Gastroesophageal sphincter (tissue), 4 donors: Measurements from ENCODE around the gene APOA4. TPM values are rescaled to one million over a fixed set of nuclear protein-coding genes. Genes with fewer than 3 reads are reported as not detected.

Source experiments
- ATAC-seq: fragments of 150-250 bp; one replicate; pipeline ENCODE4 v1.9.1; 2016; ENCODE audit warnings: mild to moderate bottlenecking, moderate library complexity
- H3K27ac ChIP-seq, 4 donors: fragments of 200-600 bp; sonication (generic) in 3 of 4; 1 replicate in 3 of 4; 2 replicates in 1 of 4; pipeline ENCODE4 v1.5.1; 2016 to 2019
- H3K27me3 ChIP-seq: fragments of 200-600 bp; sonication (generic); one replicate; pipeline ENCODE4 v1.5.1; 2019
- H3K36me3 ChIP-seq, 2 donors: fragments of 200-600 bp; sonication (generic); one replicate each; pipeline ENCODE4 v1.5.1; 2019; ENCODE audit warnings: control low read depth in 1 of 2
- H3K4me1 ChIP-seq, 3 donors: fragments of 200-600 bp; sonication (generic); 1 replicate in 2 of 3; 2 replicates in 1 of 3; pipeline ENCODE4 v1.5.1; 2016 to 2019; ENCODE audit warnings: control low read depth in 2 of 3
- H3K4me3 ChIP-seq, 2 donors: fragments of 200-600 bp; sonication (generic); one replicate each; pipeline ENCODE4 v1.5.1; 2019; ENCODE audit warnings: mild to moderate bottlenecking in 1 of 2, moderate library complexity in 1 of 2
- H3K9me3 ChIP-seq, 3 donors: fragments of 200-600 bp; sonication (generic); one replicate each; pipeline ENCODE4 v1.5.1; 2017 to 2019; ENCODE audit warnings: control low read depth in 2 of 3
- EP300 ChIP-seq: sonication (generic); formaldehyde crosslinking; IDR thresholded peaks from one replicate; pipeline ENCODE4 v1.6.1; 2017; ENCODE audit warnings: antibody characterized with exemption, mild to moderate bottlenecking
- POLR2A ChIP-seq, 2 donors: fragments of 450-650 bp; IDR thresholded peaks; one replicate each; pipeline ENCODE4 v1.6.1; 2017; ENCODE audit warnings: antibody characterized with exemption in 2 of 2, mild to moderate bottlenecking in 2 of 2, moderate library complexity in 1 of 2
- POLR2AphosphoS5 ChIP-seq: sonication (generic); formaldehyde crosslinking; IDR thresholded peaks from one replicate; pipeline ENCODE4 v1.6.1; 2017; ENCODE audit warnings: antibody characterized with exemption
- WGBS, 2 donors: methylation state at CpG; one replicate each; pipeline ENCODE4 v1.1.5; 2018; ENCODE audit warnings: low coverage in 1 of 2; 5-methylcytosine and 5-hydroxymethylcytosine counted together
- total RNA-seq, 4 donors: library from RNA; depleted of rRNA; stranded (reverse); fragments of >200 nt; gene quantifications; one replicate each; pipeline ENCODE4 v1.1.0, GENCODE V29; 2016
- TF ChIP-seq, protein P1 (sequence below), 4 experiments: fragments of 200-600 bp in 2 of 4; fragments of 450-650 bp in 2 of 4; sonication (generic) in 1 of 4; IDR thresholded peaks; one replicate each; pipeline ENCODE4 v1.5.1; 2017 to 2019; ENCODE audit warnings: antibody characterized with exemption in 4 of 4, mild to moderate bottlenecking in 2 of 4, moderate library complexity in 2 of 4

Gene APOA4
- total RNA-seq, 4 donors from 2014 or later, result 0.19 TPM; not detected in 3

DNA sequence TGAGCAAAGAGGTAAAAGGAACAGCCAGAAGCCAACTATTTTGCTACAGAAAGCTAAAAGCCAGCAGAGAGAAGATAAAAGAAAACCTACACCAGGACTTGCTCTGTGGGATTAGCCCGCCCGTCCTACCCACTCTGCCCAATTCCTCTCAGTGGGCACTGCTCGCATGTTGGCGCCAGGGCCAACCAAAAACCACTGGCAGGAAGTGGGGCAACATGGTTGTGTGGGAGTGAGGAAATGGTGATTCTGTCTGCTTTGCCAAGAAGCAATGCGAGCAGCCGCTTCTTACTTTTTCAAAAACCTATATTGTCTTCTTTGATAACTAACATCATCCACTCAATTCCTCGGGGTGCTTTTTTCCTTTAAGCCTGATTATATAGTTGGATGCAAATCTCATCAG lies 28.5 kb upstream of the APOA4 start:
- no peaks in the 10 kb centered on the region for H3K9me3 ChIP-seq
- peaks cover 0 to 21% (median 0%) of the 10 kb centered on the region in 3 donors for H3K4me1 ChIP-seq
- 78 to 81% methylated on average over 7 of the region's 7 CpGs for WGBS, 2 donors
- no peak overlapping the region for H3K27ac ChIP-seq
- no peak for TF ChIP-seq POLR2A (IDR thresholded peaks at IDR 0.05)
- TF ChIP-seq POLR2AphosphoS5, result no peak
- TF ChIP-seq, protein P1, sequence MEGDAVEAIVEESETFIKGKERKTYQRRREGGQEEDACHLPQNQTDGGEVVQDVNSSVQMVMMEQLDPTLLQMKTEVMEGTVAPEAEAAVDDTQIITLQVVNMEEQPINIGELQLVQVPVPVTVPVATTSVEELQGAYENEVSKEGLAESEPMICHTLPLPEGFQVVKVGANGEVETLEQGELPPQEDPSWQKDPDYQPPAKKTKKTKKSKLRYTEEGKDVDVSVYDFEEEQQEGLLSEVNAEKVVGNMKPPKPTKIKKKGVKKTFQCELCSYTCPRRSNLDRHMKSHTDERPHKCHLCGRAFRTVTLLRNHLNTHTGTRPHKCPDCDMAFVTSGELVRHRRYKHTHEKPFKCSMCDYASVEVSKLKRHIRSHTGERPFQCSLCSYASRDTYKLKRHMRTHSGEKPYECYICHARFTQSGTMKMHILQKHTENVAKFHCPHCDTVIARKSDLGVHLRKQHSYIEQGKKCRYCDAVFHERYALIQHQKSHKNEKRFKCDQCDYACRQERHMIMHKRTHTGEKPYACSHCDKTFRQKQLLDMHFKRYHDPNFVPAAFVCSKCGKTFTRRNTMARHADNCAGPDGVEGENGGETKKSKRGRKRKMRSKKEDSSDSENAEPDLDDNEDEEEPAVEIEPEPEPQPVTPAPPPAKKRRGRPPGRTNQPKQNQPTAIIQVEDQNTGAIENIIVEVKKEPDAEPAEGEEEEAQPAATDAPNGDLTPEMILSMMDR (IDR thresholded peaks at IDR 0.05), result no peak
- TF ChIP-seq EP300, result no peak
- H3K36me3 ChIP-seq, result peaks cover 0 to 81% of the 10 kb centered on the region in 2 donors
- no peaks in the 10 kb centered on the region for H3K27me3 ChIP-seq
- H3K4me3 ChIP-seq, result no peak overlapping the region
- ATAC-seq, result peak; percentile 39

DNA sequence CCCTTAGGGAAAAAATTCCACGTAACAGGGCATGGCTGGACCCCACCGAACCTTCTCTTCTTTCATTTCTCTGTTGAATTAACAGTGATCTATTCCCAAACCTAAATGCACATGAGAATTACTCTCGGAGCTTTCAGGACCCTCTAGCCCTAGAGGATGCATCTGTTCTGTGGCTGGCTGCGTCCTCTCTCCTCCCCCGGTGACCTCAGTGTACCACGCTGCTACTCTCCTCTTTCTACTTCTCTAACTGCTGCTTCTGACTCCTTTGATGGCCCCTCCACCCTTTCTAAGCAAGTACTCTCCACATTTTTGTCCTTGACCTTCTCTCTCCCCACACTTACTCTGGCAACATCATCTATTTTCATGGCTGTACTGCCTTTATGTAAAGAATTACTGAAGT lies 26.4 kb upstream of the APOA4 start:
- Histone ChIP-seq H3K27ac (no peak overlapping the region), H3K9me3 (no peaks in the 10 kb centered on the region), H3K4me1 (peaks cover 0 to 21% (median 0%) of the 10 kb centered on the region in 3 donors), H3K4me3 (no peak overlapping the region), H3K27me3 (no peaks in the 10 kb centered on the region), H3K36me3 (peaks cover 0 to 82% of the 10 kb centered on the region in 2 donors)
- TF ChIP-seq POLR2A (IDR thresholded peaks at IDR 0.05) (no peak), EP300 (no peak), POLR2AphosphoS5 (no peak)
- TF ChIP-seq, protein P1 (IDR thresholded peaks at IDR 0.05), result no peak
- WGBS, 2 donors, result 86 to 94% methylated on average over 3 to 6 of the region's 6 CpGs
- ATAC-seq, result no peak

DNA sequence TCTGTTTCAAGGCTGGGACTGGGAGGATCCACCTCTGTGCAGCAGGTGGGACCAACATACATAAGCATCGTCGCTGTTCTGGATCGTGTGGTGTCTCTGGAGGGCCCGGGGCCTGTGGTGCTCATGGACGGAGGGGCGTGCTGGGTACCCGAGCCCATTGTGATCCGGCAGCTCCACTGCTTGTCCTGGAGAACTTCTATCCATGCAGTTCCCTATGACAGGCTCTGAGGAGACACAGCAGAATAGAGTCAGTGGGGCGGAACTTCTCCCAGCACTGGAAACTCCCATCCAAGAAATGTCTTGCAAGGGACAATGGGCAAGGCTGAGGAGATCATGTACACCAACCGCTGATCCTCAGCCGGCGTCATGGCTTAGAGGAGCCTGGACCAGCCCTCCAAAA lies 26.0 kb upstream of the APOA4 start:
- peaks cover 0 to 21% (median 0%) of the 10 kb centered on the region in 3 donors for H3K4me1 ChIP-seq

DNA sequence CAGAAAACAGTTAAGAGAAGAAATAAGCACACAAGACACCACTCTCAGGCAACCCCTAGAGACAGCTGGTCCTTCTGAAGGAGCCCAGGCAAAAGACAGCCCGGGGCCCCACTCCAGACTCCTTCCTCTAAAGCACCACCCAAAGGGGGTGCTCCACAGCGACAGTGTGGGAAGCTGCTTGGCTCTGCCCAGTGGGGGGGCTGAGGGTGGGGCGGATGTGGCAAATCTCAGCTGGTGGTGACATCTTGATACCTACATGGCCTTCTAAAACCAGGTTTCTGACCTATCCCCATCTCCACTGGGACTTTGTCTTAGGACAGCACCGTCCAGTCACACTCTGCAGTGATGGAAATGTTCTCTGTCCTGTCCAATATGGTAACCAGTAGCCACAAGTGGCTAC lies 24.5 kb upstream of the APOA4 start:
- TF ChIP-seq EP300 (no peak), POLR2A (IDR thresholded peaks at IDR 0.05) (no peak), POLR2AphosphoS5 (no peak)
- TF ChIP-seq, protein P1 (IDR thresholded peaks at IDR 0.05), result no peak
- Histone ChIP-seq H3K27me3 (no peaks in the 10 kb centered on the region), H3K4me1 (peaks cover 0 to 9% (median 0%) of the 10 kb centered on the region in 3 donors), H3K36me3 (peaks cover 0 to 85% of the 10 kb centered on the region in 2 donors), H3K4me3 (no peak overlapping the region), H3K27ac (no peak overlapping the region), H3K9me3 (no peaks in the 10 kb centered on the region)
- ATAC-seq, result no peak
- no CpG with 5 or more reads among the region's 4 CpGs for WGBS, 2 donors

More for the DNA sequence above, 26.0 kb upstream of the APOA4 start:
- no peaks in the 10 kb centered on the region for H3K9me3 ChIP-seq
- no peak overlapping the region for H3K27ac ChIP-seq
- WGBS, 2 donors, result 90% methylated on average over 8 of the region's 12 CpGs; no CpG with 5 or more reads in 1 of the 2 donors
- H3K27me3 ChIP-seq, result no peaks in the 10 kb centered on the region
- no peak overlapping the region for H3K4me3 ChIP-seq
- no peak for ATAC-seq
- no peak for TF ChIP-seq POLR2A (IDR thresholded peaks at IDR 0.05)
- TF ChIP-seq EP300, result no peak
- no peak for TF ChIP-seq POLR2AphosphoS5
- TF ChIP-seq, protein P1 (IDR thresholded peaks at IDR 0.05), result no peak
- H3K36me3 ChIP-seq, result peaks cover 0 to 79% of the 10 kb centered on the region in 2 donors

DNA sequence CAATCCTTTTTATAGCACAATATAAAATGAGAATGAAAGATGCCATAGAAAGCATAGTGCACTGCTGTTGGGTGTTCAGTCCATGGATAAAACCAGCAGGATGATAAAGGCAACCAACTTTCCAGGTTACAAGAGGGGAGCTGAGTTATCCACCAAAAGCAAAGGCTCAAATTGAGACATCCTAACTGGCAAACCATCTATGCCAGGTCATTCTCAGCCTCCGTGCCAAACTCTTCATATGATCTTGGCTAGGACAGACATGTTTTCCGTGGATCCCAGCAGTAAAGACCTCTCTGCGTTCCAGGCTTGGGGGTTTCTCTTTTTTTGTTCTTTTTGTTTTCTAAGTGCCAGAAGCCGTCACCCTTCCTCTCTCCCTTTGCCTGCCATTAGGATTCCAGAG lies 21.6 kb upstream of the APOA4 start:
- no peak for ATAC-seq
- no peak overlapping the region for H3K27ac ChIP-seq
- WGBS, 2 donors, result 72 to 81% methylated on average over 3 to 4 of the region's 4 CpGs
- TF ChIP-seq, protein P1 (IDR thresholded peaks at IDR 0.05), result no peak
- TF ChIP-seq POLR2A (IDR thresholded peaks at IDR 0.05), result no peak
- TF ChIP-seq EP300, result no peak
- TF ChIP-seq POLR2AphosphoS5, result no peak
- H3K36me3 ChIP-seq, result peaks cover 0 to 68% of the 10 kb centered on the region in 2 donors
- no peaks in the 10 kb centered on the region for H3K9me3 ChIP-seq
- peaks cover 0 to 1% (median 0%) of the 10 kb centered on the region in 3 donors for H3K4me1 ChIP-seq
- H3K27me3 ChIP-seq, result no peaks in the 10 kb centered on the region
- no peak overlapping the region for H3K4me3 ChIP-seq
